EH (cell line): ENCODE data around the gene RDH16.
A peak's percentile ranks its signal among the peaks of the same experiment; 100 is the strongest.

Experiments
- DNase-seq: peaks from one replicate; pipeline ENCODE4 v3.0.0-alpha.2; 2015; ENCODE audit warnings: low read depth

The RDH16 gene, protein sequence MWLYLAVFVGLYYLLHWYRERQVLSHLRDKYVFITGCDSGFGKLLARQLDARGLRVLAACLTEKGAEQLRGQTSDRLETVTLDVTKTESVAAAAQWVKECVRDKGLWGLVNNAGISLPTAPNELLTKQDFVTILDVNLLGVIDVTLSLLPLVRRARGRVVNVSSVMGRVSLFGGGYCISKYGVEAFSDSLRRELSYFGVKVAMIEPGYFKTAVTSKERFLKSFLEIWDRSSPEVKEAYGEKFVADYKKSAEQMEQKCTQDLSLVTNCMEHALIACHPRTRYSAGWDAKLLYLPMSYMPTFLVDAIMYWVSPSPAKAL

DNA sequence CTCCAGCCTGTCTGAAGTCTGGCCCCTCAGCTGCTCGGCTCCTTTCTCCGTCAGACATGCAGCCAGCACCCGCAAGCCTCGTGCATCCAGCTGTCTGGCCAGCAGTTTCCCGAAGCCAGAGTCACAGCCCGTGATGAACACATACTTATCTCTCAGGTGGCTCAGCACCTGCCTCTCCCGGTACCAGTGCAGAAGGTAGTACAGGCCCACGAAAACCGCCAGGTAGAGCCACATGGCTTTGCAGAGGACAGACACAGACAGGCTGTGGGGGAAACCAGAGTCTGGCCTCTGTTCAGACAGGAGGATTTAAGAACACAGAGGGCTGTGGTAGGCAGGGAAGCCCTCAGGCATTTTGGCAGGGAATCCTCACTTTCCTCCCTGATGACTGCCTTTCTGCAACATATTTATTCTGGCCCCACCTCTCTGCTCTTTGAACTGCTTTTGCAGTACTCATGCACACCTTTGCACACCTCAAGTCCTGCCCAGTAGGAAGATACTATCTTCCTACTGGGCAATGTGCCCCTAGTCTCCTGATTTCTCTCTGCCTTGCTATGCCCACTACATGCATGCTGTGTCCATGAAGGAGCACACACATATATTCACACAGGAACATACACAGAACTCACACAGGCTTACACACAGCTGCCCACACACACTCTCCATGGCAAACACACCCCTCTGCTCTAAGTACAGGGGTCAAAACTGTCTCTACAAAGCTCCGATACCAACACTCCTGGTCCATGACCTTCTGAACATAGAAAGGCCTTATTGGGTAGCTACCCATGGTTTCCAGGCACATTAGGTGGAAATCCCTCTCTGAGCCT is at the start of gene RDH16:
Gene RDH16, minus strand, starts transcription at position 380 of the 824 bp plus-strand sequence. Its CDS starts 146 bp downstream, at position 234.
- no peak for DNase-seq

DNA sequence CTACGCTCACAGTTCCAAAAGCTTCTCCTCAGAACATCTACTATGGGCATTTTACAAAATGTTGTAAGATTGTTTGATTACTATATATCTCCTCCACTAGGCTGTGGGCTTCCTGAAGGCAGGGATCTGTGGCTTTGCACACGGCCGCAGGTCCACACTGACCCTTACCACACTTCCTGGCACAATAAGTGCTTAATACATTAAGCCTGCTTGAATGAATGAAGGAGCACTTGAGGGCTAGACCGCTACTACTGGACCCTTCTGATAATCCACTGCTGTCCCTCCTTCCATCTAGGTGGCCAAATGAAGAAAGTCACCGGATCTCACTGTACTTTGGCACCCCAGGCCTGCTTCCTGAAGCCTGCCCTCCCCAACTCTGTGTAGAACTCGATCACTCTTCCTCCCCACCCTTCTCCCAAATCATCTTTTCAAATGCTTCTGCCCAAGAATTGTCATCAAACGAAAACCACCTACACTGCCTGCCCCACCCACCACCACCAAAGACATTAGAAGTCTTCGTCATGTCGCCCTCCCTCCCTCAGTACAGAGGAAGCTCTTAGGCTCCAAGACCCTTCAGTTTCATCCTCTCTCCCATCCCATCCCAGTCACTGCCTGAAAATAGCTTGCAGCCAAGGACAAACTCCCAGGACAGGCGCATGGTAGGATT is 49.5 kb upstream of the RDH16 start:
- no peak for DNase-seq

DNA sequence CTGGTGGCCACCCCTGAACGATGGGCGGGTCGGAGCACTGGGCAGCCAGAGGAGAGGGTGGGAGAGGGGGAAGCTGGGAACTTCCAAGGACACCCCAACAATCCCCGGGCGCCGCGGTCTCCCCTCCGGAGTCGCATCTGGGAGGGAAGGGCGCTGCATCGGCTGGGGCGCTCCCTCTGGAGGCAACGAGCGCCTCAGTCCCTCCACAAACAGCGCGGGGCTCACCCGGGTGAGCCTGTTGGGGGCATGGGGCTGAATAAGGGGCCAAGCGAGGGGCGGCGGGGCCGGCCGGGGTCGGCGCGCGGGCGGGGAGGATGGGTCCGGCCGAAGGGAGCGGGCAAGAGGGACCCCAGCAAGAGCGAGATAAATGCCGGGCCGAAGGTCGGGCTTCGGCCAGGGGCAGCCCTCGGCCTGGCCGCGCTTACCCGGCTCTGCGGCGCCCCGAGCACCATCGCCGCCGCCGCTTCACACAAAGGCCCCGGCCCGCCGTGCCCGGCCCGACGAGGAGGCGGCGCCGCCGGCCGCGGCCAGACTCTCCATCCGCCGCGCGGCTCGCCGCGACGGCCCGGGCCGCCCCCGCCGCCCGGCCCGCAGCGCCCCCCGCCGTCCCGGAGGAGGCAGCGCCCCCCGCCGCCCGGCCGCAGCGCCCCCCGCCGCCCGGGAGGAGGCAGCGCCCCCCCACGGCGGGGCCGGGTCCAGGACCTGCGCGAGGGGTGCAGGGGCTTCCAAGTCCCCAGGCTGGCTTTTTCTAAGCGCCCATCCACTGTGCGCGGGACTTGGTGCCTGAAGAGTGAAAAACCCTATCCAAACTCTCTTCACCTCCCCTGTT is 48.8 kb upstream of the RDH16 start, which contains the start of gene ZBTB39:
Gene ZBTB39, minus strand, starts transcription at position 567 of the 829 bp plus-strand sequence. CDS start 1,629 bp downstream, outside the sequence.
- peak; percentile 66 for DNase-seq

DNA sequence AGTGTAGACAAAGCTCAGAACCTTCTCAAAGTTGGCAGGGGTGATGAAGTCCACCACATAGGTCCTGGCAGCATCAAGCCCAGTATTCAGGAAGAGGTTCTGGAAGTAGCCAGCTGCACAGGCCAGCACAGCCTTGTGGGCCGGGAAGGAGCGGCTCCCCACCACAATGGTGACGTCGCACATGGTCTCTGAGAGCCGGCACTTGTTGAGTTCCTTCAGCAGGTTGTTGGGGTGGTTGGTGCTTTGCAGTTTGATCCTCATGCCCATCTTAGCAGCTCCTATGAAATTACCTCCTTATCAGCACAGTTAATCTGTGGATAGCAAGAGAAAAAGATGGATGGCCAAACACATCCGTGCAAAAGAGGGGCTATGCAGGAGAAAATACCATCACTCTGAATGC is 47.2 kb upstream of the RDH16 start:
- DNase-seq, result no peak

DNA sequence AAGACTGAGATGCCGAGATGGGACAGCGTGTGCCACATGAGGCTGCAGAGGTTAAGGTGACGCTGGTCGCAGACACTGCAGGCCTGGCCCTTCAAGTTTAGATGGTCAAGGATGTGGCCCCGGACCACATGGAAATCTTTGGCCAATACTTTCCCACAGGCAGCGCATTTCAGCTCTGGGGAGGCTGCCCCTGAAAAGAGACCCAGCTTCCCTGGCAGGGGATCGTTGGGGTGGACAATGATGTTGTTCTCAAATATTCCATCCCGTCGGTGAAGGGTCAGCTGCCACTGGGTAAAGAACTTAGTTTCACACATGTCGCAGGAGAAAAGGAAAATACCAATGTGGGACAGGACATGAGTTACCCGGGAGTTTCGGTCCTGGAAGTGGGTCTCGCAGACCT is 46.0 kb upstream of the RDH16 start:
- no peak for DNase-seq

DNA sequence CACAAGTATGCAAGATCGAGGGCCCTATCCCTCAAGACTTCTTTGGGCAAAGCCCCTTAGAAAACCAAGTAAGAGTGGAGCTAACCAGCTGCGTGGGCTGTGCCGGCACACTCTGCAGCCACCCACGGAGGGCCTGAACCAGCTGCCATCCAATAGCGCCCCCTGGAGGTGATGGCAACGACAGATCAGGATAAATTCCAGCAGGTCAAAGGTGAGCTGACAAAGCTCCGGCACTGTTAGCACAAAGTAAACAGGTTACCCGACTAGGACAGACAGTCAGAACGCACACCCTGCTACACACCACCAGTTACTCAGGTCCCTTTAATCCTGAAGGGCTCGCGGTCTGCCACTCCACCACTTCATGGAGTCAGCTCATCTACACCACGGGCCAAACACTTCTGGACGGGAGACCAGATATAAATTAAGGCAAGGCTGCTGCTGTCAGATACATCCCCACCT is 44.1 kb upstream of the RDH16 start:
- peak; percentile 63 for DNase-seq

DNA sequence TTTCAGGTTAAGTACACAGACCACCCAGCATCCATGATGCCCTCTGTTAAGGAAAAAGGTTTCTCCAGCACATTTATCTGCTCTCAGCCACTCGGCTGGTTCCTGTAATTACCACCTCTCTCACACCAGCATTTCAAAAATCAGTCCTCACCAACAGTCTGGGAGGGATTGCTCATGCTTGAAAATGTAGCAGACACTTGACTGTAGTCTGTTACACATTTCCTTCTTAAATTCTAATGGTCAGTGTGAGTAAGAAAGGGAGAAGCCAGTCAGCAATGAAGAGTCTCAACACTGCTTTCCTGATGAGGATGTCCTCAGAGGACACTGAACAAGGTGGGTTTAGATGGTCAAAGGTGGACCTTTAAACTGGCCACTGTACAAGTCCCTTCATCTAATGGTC is 43.0 kb upstream of the RDH16 start:
- peak; percentile 25 for DNase-seq

DNA sequence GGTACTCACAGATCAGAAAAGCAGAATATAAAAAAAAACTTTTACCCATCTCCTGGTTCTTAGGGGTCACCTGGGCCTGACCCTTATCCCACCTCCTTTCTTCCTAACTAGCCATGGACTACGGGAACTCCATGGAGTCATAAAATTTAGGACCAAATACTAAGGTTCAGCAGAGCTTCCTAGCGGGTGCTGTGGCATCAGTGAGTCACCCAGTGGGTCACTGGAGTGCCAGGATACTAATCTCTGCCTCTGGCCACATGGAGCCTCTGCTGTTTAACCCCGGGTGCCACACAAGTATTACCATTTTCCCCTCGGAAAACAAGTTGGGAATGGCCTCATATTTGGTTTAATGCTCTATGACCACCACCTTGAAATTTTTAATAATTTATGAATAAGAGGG is 42.0 kb upstream of the RDH16 start:
- peak; percentile 24 for DNase-seq

DNA sequence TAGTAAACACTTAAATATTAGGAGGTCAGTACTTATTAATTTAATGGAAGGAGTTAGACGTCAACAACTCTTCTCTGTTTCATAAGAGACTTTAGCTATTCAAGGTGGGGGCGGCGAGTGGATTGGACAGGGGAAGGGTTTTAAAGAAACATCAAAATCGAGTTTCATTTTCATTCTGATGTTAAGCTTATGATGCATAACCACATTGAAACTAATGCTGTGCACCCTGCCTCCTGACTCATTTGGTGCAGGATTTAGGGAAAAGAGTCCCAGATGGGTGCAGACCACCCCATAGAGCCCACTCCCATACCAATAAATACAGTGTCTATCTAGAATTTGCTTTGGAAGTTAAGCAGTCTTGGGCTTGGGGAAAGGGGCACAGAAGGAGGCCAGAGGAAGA is 41.6 kb upstream of the RDH16 start:
- no peak for DNase-seq

DNA sequence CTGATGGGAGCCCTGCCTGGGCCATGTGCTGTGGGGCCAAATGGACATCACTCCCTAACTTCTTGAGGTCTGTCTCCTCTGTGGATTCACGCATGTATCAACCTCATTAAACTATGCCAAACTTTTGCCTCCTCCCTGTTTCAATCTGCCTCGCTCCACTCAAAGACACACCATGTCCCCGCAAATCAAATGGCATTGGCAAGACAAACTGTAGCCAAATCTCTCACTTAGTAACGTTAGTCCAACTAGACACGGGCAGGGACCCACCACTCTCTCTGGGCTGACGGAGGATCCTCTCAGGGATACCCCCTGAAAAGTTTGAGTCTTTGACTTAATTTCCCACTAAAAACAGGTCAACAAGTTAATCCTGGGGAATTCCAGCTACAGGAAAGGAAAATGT is 40.9 kb upstream of the RDH16 start:
- DNase-seq, result no peak

DNA sequence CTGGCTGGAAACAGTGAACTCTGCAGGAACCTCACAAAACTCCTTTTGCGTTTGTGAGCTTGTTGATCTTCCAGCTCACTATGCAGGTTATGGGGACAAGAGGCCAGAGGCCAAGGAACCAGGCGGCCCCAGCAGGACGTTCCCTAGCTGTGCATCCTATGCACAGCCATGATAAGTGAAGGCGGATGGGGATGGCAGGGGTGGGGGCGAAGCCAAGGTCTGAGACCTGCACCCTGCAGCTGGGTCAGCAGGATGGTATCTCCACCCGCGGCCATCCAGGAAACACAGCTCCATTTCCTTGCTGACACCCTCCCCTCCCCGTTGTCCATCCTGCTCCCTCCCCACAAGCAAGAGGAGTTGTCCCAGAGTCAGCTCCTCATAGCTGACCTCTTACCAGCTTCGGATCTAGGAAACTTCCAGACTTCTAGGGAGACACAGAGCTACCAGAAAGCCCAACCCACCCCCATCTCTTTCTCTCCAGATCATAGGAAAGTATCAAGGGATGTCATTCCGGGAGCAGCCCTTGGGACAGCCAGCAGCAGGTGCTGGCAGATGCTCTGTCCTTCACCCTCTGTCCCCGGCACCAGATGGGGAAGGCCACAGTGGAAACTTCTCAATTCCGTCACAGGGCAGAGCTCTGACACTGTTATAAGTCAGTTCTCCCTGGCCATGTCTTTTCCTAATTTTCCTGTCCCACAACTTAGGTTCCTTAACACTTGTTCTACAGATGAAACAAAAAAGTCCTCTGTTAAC is 39.6 kb upstream of the RDH16 start:
- DNase-seq, result no peak

DNA sequence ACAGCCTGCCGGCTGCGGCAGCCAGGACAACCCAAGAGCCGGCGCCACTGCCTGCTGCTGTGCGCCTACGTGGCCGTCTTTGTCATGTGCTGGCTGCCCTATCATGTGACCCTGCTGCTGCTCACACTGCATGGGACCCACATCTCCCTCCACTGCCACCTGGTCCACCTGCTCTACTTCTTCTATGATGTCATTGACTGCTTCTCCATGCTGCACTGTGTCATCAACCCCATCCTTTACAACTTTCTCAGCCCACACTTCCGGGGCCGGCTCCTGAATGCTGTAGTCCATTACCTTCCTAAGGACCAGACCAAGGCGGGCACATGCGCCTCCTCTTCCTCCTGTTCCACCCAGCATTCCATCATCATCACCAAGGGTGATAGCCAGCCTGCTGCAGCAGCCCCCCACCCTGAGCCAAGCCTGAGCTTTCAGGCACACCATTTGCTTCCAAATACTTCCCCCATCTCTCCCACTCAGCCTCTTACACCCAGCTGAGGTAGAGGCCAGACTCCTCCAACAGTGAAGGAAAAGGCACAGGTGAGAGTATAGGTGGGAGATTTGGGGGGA is 38.6 kb upstream of the RDH16 start:
- DNase-seq, result no peak

DNA sequence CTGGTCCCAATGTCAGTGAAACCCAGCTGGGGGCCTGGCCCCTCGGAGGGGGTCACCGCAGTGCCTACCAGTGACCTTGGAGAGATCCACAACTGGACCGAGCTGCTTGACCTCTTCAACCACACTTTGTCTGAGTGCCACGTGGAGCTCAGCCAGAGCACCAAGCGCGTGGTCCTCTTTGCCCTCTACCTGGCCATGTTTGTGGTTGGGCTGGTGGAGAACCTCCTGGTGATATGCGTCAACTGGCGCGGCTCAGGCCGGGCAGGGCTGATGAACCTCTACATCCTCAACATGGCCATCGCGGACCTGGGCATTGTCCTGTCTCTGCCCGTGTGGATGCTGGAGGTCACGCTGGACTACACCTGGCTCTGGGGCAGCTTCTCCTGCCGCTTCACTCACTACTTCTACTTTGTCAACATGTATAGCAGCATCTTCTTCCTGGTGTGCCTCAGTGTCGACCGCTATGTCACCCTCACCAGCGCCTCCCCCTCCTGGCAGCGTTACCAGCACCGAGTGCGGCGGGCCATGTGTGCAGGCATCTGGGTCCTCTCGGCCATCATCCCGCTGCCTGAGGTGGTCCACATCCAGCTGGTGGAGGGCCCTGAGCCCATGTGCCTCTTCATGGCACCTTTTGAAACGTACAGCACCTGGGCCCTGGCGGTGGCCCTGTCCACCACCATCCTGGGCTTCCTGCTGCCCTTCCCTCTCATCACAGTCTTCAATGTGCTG is 38.0 kb upstream of the RDH16 start:
- no peak for DNase-seq

DNA sequence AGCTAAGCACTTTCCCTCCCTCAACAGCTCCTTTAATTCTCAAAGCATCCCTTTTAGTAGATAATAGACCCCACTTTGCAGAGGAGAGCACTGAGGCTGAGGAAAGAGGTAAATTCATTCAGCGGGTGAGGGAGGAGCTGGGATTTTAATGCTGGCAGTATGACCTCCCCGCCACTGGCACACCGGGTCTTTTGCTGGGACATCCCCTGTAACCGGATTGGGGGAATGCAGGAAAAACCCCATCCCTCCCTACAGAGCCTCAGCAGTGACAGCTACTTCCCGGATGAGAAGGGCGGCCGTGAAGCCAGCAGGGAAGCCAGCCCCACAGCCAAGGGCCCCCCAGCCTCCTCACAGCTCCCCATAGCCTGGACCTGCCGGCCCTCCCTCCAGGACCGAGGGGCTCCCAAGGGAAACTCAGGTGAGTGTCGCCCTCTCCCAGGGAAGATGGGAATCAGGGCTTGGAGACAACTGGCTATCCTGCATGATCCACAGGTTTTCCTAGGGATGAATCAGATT is 36.9 kb upstream of the RDH16 start:
- DNase-seq, result no peak

DNA sequence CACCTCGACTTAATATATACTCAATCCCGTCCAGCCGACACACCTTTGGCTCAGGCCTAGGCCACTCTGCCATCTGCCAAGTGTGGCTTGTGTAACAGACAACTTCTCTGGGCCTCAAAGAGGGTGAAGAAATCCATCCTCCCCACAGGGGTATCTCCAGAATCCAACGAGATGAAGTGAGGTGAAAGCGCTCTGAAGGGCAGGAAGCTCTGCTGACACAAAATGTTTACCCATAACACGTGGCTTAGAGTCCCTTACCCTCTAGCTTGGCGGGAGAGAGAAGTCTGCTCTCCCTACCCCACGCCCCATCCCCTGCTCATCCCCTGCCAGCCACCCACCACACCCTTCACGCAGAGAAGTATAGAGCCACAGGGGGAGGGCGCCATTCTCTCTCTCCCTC is 35.9 kb upstream of the RDH16 start:
- no peak for DNase-seq

DNA sequence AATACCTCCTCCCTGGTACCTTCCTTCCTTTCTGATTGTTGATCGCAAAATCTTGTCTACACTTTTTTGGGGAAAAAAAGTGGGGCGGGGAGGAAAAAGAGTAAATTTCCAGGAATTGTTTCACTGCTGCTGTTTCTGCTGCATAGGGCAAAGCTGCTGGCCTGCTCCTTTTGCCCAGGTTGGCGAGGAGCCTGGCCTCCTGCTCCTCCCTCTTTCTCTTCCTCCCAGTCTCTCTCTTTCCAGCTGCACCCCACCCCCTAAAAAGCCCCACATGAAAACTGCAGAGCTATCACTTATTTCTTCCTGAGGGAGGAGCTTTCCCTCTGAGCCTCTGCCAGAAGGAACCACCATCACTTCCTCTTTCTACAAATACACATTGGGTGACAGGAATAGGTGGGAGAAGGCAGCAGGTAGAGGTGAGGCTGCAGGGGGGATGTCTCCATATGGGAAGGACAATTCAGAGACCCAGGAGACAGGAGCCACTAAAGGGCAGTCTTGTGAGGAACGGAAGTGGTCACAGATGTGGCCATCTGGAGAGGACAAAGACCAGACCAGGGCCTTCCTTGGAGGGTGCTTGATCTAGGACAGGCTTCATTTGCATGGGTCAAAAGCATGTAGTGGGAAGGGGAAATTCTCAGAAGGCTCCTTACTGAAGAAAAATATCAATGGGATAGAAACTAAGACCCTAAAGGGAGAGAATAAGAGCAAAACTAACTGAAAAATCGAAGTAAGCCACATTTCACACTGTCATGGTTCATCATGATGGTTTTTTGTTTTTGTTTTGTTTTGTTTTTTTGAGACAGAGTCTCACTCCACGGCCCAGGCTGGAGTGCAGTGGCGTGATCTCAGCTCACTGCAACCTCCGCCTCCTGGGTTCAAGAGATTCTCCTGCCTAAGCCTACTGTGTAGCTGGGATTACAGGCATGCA is 34.2 kb upstream of the RDH16 start:
- DNase-seq, result no peak

DNA sequence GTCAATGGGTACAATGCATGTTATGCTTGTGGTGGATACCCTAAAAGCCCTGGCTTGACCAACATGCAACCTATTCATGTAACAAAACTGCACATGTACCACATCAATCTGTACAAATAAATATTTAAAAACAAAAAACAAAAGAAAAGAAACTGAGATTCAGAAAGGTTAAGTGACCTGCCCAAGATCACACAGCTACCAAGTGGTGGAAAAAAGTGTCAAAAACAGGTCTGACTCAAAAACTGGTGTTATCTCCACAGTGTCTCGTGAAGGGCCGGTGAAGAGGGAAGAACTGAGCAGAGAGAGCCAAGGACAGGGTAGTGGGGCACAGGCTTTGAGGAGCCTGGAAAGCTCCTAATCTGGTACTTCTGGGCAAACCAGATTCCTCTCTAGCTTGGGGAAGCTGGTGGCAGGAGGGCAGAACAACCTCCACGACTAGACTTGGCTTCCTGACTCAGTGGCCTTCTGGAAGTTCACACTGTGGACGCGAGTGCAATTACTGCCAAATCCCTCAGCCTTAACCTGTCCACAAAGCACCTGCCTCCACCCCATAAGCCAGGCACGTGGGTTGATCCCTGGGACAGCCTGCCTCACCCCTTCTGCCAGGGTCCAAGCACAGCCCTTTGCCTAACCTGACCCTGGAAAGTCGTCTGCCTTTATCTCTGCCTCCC is 33.4 kb upstream of the RDH16 start:
- no peak for DNase-seq
